PC-9 (cell line): ENCODE measurements around the gene SNX14. TPM values are rescaled to one million over a fixed set of nuclear protein-coding genes. Genes with fewer than 3 reads are reported as not detected.

Experiments
- BruUV-seq: library from RNA; stranded (reverse); fragments of 400-500 nt; replicated peaks from 2 replicates; lab custom pipeline; 2021; lab: Mats Ljungman, UMichigan
- CTCF ChIA-PET: fragments of 300-600 bp; sonication (Branson Sonifier 250); formaldehyde crosslinking; loops from one replicate; lab custom pipeline; 2022; ENCODE audit warnings: antibody characterized with exemption; lab: Charles Lee
- POLR2A ChIA-PET: fragments of 300-600 bp; sonication (Branson Sonifier 250); formaldehyde crosslinking; loops from one replicate; lab custom pipeline; 2022; ENCODE audit warnings: antibody characterized with exemption; ENCODE audit not compliant: unreplicated experiment; lab: Charles Lee
- DNase-seq, 2 experiments: peaks; one replicate each; pipeline versions ENCODE4 v3.0.0 to v3.0.0-alpha.2; 2015 to 2022; ENCODE audit warnings: mixed read lengths in 1 of 2
- H2AFZ ChIP-seq: fragments of 200-600 bp; sonication (generic); 2 replicates; pipeline ENCODE4 v1.8.1; 2017; ENCODE audit warnings: antibody characterized with exemption
- H3F3A ChIP-seq: fragments of 200-600 bp; sonication (generic); 2 replicates; pipeline ENCODE4 v1.8.1; 2017; ENCODE audit warnings: antibody characterized with exemption, mild to moderate bottlenecking, low read depth; ENCODE audit not compliant: insufficient read depth
- H3K27ac ChIP-seq: fragments of 200-600 bp; sonication (generic); 2 replicates; pipeline ENCODE4 v1.6.1; 2016; ENCODE audit warnings: mixed run types
- H3K27me3 ChIP-seq: fragments of 200-600 bp; sonication (generic); 2 replicates; pipeline ENCODE4 v1.6.1; 2016; ENCODE audit warnings: low read depth, mixed run types; ENCODE audit not compliant: insufficient read depth
- H3K36me3 ChIP-seq: fragments of 200-600 bp; sonication (generic); 2 replicates; pipeline ENCODE4 v1.6.1; 2016; ENCODE audit warnings: low read depth, mixed run types
- H3K4me1 ChIP-seq: fragments of 200-600 bp; sonication (generic); replicated peaks from 2 replicates; pipeline ENCODE4 v1.6.1; 2016; ENCODE audit warnings: mixed run types; ENCODE audit not compliant: insufficient read depth
- H3K4me2 ChIP-seq: fragments of 200-600 bp; sonication (generic); 2 replicates; pipeline ENCODE4 v1.6.1; 2017; ENCODE audit warnings: mixed run types
- H3K4me3 ChIP-seq: fragments of 200-600 bp; sonication (generic); 2 replicates; pipeline ENCODE4 v1.6.1; 2016; ENCODE audit warnings: mixed run types
- H3K79me2 ChIP-seq: fragments of 200-600 bp; sonication (generic); 2 replicates; pipeline ENCODE4 v1.6.1; 2017; ENCODE audit warnings: low read depth, mixed run types
- H3K9me2 ChIP-seq: fragments of 200-600 bp; sonication (generic); 2 replicates; pipeline ENCODE4 v1.8.1; 2017; ENCODE audit warnings: mild to moderate bottlenecking; ENCODE audit not compliant: insufficient read depth
- H3K9me3 ChIP-seq: fragments of 200-600 bp; sonication (generic); 2 replicates; pipeline ENCODE4 v1.8.1; 2016; ENCODE audit warnings: low read depth; ENCODE audit not compliant: insufficient read depth
- H4K20me1 ChIP-seq: fragments of 200-600 bp; sonication (generic); 2 replicates; pipeline ENCODE4 v1.8.1; 2017; ENCODE audit not compliant: insufficient read depth
- EZH2 ChIP-seq: fragments of 200-600 bp; sonication (generic); IDR thresholded peaks from 2 replicates; pipeline ENCODE4 v1.8.0; 2017; ENCODE audit warnings: antibody characterized with exemption, low read depth
- intact Hi-C: fragments of 100-400 bp; cut with micrococcal nuclease; formaldehyde crosslinking; loops from one replicate; pipeline ENCODE4 v1.10.0; 2022; ENCODE audit not compliant: unreplicated experiment
- total RNA-seq: library from RNA; stranded (reverse); gene quantifications from 2 replicates; pipeline ENCODE4 v1.2.3, GENCODE V29; 2021
- TF ChIP-seq, protein P1 (sequence below): fragments of 200-600 bp; sonication (generic); conservative IDR thresholded peaks from 2 replicates; pipeline ENCODE4 v1.6.1; 2017; ENCODE audit warnings: mixed run types, antibody characterized with exemption, mild to moderate bottlenecking, moderate library complexity

SNX14 gene
- total RNA-seq, 1 experiment from 2014 or later: 99.1 TPM

DNA sequence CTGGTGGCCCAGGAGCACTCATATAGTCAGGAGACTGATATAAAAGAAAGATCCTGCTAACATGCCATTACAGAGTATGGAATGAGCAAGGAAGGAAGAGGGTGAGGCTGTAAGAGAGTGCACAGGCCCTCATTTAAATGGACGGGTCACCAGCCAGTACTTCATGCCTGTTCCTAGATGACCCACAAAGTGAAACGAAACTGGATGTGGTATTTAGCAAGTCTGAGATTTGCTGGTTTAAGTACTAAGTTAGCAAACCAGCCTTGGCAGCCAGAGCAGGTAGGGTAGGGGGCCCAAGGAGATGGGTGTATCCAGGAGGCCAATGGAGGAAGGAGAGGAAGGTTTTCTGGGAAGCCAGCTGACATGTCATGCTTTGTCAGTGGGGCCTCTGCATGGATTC, 127.9 kb downstream of the SNX14 start:
- Histone ChIP-seq H2AFZ (no peak overlapping the region), H4K20me1 (no peaks in the 10 kb centered on the region), H3K9me2 (no peaks in the 10 kb centered on the region), H3K4me2 (peak overlapping the region; percentile 79), H3K27me3 (no peaks in the 10 kb centered on the region), H3K4me1 (peaks cover 99% of the 10 kb centered on the region), H3K79me2 (peaks cover 52% of the 10 kb centered on the region), H3K36me3 (peaks cover 26% of the 10 kb centered on the region), H3K27ac (peak overlapping the region; percentile 98), H3K4me3 (no peak overlapping the region), H3K9me3 (no peaks in the 10 kb centered on the region), H3F3A (peaks cover 55% of the 10 kb centered on the region)
- DNase-seq: no peak
- POLR2A ChIA-PET: no interaction called here
- TF ChIP-seq, protein P1, sequence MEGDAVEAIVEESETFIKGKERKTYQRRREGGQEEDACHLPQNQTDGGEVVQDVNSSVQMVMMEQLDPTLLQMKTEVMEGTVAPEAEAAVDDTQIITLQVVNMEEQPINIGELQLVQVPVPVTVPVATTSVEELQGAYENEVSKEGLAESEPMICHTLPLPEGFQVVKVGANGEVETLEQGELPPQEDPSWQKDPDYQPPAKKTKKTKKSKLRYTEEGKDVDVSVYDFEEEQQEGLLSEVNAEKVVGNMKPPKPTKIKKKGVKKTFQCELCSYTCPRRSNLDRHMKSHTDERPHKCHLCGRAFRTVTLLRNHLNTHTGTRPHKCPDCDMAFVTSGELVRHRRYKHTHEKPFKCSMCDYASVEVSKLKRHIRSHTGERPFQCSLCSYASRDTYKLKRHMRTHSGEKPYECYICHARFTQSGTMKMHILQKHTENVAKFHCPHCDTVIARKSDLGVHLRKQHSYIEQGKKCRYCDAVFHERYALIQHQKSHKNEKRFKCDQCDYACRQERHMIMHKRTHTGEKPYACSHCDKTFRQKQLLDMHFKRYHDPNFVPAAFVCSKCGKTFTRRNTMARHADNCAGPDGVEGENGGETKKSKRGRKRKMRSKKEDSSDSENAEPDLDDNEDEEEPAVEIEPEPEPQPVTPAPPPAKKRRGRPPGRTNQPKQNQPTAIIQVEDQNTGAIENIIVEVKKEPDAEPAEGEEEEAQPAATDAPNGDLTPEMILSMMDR: no peak
- no peak for TF ChIP-seq EZH2
- intact Hi-C loops: loop anchor here (2.0 kb wide), 1 partner anchor 15 kb away; the partner anchor contains the start of gene NT5E
- BruUV-seq: no TSS peak
- CTCF ChIA-PET: no interaction called here

DNA sequence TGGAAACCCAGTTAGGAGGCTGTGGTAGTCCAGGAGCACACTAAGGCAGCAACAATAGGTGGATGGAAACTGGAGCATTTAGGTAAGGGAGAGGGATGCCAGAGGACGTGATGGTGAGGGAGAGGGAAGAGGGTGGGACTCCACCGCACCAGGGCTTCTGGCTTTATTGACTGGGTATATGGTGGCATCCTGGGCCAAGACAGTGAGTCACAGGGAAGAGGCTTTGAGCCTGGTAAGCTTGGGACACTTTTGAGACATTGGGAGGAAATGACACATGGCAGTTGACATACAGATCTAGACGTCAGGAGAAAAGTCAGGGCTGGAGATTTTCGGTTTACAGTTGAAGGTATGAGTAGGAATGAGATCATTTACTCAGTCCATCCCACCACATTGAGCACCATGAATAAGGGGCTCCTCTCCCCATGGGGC, 128.9 kb downstream of the SNX14 start:
- H3K4me2 ChIP-seq: peak overlapping the region; percentile 79
- peak overlapping the region; percentile 19; the same call in 1 of the 2 replicates for H3K4me3 ChIP-seq
- peak; percentile 48 to 90 for DNase-seq
- TF ChIP-seq, protein P1: no peak
- TF ChIP-seq EZH2: no peak
- peaks cover 60% of the 10 kb centered on the region for H3K79me2 ChIP-seq
- no peaks in the 10 kb centered on the region for H3K9me3 ChIP-seq
- no peaks in the 10 kb centered on the region for H3K27me3 ChIP-seq
- ChIA-PET POLR2A (interaction anchor here (0.6 to 1.0 kb wide), 4 partner anchors 15 to 206 kb away, joined by 3 to 4 read pairs (median 3); partner anchors contain the start of gene NT5E), CTCF (interaction anchor here (0.6 to 1.3 kb wide), 2 partner anchors 18 to 25 kb away, joined by 3 to 4 read pairs; no protein-coding TSS in a partner anchor)
- no peaks in the 10 kb centered on the region for H4K20me1 ChIP-seq
- H2AFZ ChIP-seq: no peak overlapping the region
- H3F3A ChIP-seq: peaks cover 65% of the 10 kb centered on the region
- H3K36me3 ChIP-seq: peaks cover 19% of the 10 kb centered on the region
- peaks cover 100% of the 10 kb centered on the region for H3K4me1 ChIP-seq
- intact Hi-C loops: loop anchor here (1.0 to 2.0 kb wide), 3 partner anchors 14 to 103 kb away; partner anchors contain the start of gene NT5E
- H3K27ac ChIP-seq: peak overlapping the region; percentile 98
- BruUV-seq: TSS peak; percentile 44
- H3K9me2 ChIP-seq: no peaks in the 10 kb centered on the region

DNA sequence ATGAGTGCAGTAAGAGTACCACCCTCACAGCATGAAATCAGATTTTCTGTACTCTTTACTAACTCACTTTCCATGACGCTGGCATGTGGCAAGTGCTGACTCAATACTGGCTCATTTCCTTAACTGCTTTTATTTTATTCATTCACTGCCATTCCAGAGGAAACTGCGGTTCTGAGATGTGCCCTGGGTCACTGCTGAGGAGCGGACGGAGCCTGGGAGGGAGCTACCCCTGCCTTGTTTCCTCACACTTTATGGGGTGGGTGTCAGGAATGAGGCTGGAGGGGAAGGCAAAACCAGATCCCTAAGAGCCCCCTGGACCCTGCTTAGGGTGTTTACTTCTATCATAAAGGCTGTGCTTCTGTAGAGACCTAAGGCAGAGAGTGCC, 129.4 kb downstream of the SNX14 start:
- no peak overlapping the region for H2AFZ ChIP-seq
- intact Hi-C loops: loop anchor here (1.0 to 2.0 kb wide), 3 partner anchors 13 to 103 kb away; partner anchors contain the start of gene NT5E
- no peaks in the 10 kb centered on the region for H3K9me2 ChIP-seq
- H3K27me3 ChIP-seq: no peaks in the 10 kb centered on the region
- POLR2A ChIA-PET: interaction anchor here (0.6 to 1.0 kb wide), 3 partner anchors 14 to 206 kb away, joined by 3 to 4 read pairs (median 3); partner anchors contain the start of gene NT5E
- H3F3A ChIP-seq: peaks cover 68% of the 10 kb centered on the region
- CTCF ChIA-PET: interaction anchor here (1.3 kb wide), 1 partner anchor 18 kb away, joined by 4 read pairs; no protein-coding TSS in a partner anchor
- BruUV-seq: TSS peak; percentile 87
- peak overlapping the region; percentile 19; the same call in 1 of the 2 replicates for H3K4me3 ChIP-seq
- H3K4me1 ChIP-seq: peaks cover 100% of the 10 kb centered on the region
- peaks cover 14% of the 10 kb centered on the region for H3K36me3 ChIP-seq
- peak overlapping the region; percentile 79 for H3K4me2 ChIP-seq
- H3K27ac ChIP-seq: peak overlapping the region; percentile 98
- no peaks in the 10 kb centered on the region for H3K9me3 ChIP-seq
- H4K20me1 ChIP-seq: no peaks in the 10 kb centered on the region
- peak; percentile 61 to 85 for DNase-seq
- TF ChIP-seq, protein P1: no peak
- no peak for TF ChIP-seq EZH2
- H3K79me2 ChIP-seq: peaks cover 55% of the 10 kb centered on the region
